ENCODE data around the gene ABCC9.

DNA sequence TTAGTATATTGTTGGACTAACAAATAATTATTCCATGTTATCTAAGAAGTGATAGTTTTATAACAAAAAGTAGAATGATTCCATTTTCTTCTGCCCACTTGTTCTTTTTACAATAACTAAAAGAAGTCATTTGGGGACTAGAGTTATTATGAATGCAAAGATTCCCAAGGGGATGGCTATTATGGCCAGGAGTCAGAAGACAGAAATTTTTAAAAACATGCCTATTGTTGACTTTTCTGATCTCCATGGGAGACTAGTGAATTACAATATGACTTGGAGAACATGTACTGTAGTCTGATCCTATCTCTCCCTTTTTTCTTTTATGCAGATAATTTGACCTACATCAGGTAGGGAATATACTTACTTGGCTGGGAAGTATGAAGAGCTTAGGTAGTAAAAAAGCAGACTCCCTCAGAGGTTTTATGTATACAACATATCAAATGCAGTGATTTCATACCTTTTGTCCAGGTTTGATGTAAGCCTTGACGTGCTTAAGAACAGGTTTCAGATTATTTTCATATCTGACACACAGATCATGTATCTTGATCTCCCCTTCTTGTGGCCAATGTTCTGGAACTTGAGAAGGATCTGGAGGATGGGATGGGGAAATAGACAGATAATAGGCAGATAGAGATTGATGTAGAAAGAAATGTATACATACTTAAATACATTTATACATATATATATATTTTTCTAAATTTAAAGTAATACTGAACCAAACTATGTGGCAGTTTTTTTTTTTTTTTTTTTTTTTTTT lies 125.7 kb downstream of the ABCC9 start:
- TF ChIP-seq, protein P1, sequence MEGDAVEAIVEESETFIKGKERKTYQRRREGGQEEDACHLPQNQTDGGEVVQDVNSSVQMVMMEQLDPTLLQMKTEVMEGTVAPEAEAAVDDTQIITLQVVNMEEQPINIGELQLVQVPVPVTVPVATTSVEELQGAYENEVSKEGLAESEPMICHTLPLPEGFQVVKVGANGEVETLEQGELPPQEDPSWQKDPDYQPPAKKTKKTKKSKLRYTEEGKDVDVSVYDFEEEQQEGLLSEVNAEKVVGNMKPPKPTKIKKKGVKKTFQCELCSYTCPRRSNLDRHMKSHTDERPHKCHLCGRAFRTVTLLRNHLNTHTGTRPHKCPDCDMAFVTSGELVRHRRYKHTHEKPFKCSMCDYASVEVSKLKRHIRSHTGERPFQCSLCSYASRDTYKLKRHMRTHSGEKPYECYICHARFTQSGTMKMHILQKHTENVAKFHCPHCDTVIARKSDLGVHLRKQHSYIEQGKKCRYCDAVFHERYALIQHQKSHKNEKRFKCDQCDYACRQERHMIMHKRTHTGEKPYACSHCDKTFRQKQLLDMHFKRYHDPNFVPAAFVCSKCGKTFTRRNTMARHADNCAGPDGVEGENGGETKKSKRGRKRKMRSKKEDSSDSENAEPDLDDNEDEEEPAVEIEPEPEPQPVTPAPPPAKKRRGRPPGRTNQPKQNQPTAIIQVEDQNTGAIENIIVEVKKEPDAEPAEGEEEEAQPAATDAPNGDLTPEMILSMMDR (IDR thresholded peaks at IDR 0.05; ENCODE audit: extremely low read depth in 1 of 2, insufficient read depth in 1 of 2, low read depth in 1 of 2, low read length in 2 of 2): no peak
- TF ChIP-seq POLR2A (IDR thresholded peaks at IDR 0.05; ENCODE audit: low read depth, low read length) (no peak), JUN (IDR thresholded peaks at IDR 0.05; ENCODE audit: borderline replicate concordance, insufficient read depth, insufficient read length, low read depth) (no peak), POLR2AphosphoS5 (IDR thresholded peaks at IDR 0.05; ENCODE audit: insufficient read depth, low read depth, low read length) (no peak), FOS (IDR thresholded peaks at IDR 0.05; ENCODE audit: borderline replicate concordance, insufficient read depth, low read length) (no peak), EZH2 (IDR thresholded peaks at IDR 0.05; ENCODE audit: borderline replicate concordance, low read depth, low read length, severe bottlenecking) (no peak)
- TF ChIP-seq, protein P2, sequence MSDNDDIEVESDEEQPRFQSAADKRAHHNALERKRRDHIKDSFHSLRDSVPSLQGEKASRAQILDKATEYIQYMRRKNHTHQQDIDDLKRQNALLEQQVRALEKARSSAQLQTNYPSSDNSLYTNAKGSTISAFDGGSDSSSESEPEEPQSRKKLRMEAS (IDR thresholded peaks at IDR 0.05; ENCODE audit: insufficient read depth, insufficient read length): no peak
